ENCODE measurements around the gene ABHD12B.

DNA sequence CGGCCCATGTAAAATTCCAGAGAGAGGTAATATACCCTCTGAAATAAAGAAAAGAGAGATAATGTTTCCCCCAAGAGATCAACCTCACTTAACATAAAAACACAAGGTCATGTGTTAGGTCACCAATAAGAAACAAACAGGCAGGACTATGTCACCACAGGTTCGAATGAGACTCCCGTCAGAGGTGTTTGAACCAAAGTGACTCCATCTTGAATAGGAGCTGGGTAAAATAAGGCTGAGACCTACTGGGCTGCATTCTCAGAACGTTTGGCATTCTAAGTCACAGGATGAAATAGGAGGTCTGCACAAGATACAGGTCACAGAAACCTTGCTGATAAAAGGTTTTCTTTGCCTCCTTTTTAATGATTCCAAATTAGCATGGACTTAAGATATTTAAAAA is 65.9 kb downstream of the ABHD12B start:
- no peak for TF ChIP-seq CTCF (IDR thresholded peaks at IDR 0.05; ENCODE audit: low read length)
- TF ChIP-seq EZH2 (IDR thresholded peaks at IDR 0.05; ENCODE audit: borderline replicate concordance, low read length): no peak
